HG03469 (cell line): ENCODE results near the gene KRT23.

Experiments used
- ATAC-seq: cut with Tn5 transposase; IDR thresholded peaks from one replicate; pipeline ENCODE4 v1.9.1; 2021; ENCODE audit warnings: mild to moderate bottlenecking, moderate library complexity, moderate number of reproducible peaks; ENCODE audit not compliant: unreplicated experiment

The KRT23 gene

GRCh38 chr17:40873801-40874200 is 63.6 kb downstream of the KRT23 start:
- no peak for ATAC-seq

GRCh38 chr17:40873255-40873654 is 64.2 kb downstream of the KRT23 start:
- no peak for ATAC-seq
